Measurements from ENCODE around the gene CEP126.

GRCh38 chr11:101929294-101929915 lies 14.6 kb downstream of the CEP126 start:
- TF ChIP-seq CTCF (IDR thresholded peaks at IDR 0.05) (no peak), POLR2A (IDR thresholded peaks at IDR 0.05) (no peak)

Measured in testis (tissue), 2 donors.